HepG2 (cell line): Measurements from ENCODE around the gene SLC2A5. TPM values are rescaled to one million over a fixed set of nuclear protein-coding genes. Genes with fewer than 3 reads are reported as not detected.

Source experiments
- ARNT ChIP-seq: fragments of 450-650 bp; IDR thresholded peaks from 2 replicates; pipeline ENCODE4 v1.6.1; 2017
- BORCS8-MEF2B ChIP-seq: sonication (generic); formaldehyde crosslinking; IDR thresholded peaks from 2 replicates; pipeline ENCODE4 v1.8.0; 2022; ENCODE audit warnings: mild to moderate bottlenecking, missing genetic modification reagents
- ISL2 ChIP-seq: sonication (generic); formaldehyde crosslinking; IDR thresholded peaks from 2 replicates; pipeline ENCODE4 v1.5.0; 2020; ENCODE audit warnings: missing genetic modification reagents
- KLF13 ChIP-seq: sonication (generic); formaldehyde crosslinking; IDR thresholded peaks from 2 replicates; pipeline ENCODE4 v1.4.0; 2020; ENCODE audit warnings: mild to moderate bottlenecking, missing genetic modification reagents
- NFIB ChIP-seq: sonication (generic); formaldehyde crosslinking; IDR thresholded peaks from 2 replicates; pipeline ENCODE4 v1.9.0; 2021; ENCODE audit warnings: missing genetic modification reagents, mild to moderate bottlenecking, borderline replicate concordance
- NR2F2 ChIP-seq: IDR thresholded peaks from 2 replicates; pipeline ENCODE4 v1.6.1; 2012; ENCODE audit warnings: low read depth, inconsistent platforms, borderline replicate concordance
- POLR2A ChIP-seq, 2 experiments: IDR thresholded peaks; 2 replicates each; pipeline ENCODE4 v1.6.1; 2011; ENCODE audit warnings: low read depth in 2 of 2, low read length in 2 of 2, mild to moderate bottlenecking in 1 of 2, moderate library complexity in 1 of 2; ENCODE audit not compliant: insufficient read depth in 1 of 2
- SP1 ChIP-seq, 2 experiments: fragments of 450-650 bp in 1 of 2; sonication (generic) in 1 of 2; formaldehyde crosslinking in 1 of 2; IDR thresholded peaks; 2 replicates each; pipeline versions ENCODE4 v1.4.0 to v1.6.1; 2016 to 2020; ENCODE audit warnings: missing genetic modification reagents in 1 of 2
- U2AF1 ChIP-seq: fragments of 200-400 bp; formaldehyde crosslinking; optimal IDR thresholded peaks from 2 replicates; pipeline ENCODE3; 2017; ENCODE audit warnings: mild to moderate bottlenecking, low read depth, low read length
- ZBTB21 ChIP-seq: sonication (generic); formaldehyde crosslinking; IDR thresholded peaks from 2 replicates; pipeline ENCODE4 v1.4.0; 2020; ENCODE audit warnings: missing genetic modification reagents
- ZNF205 ChIP-seq: IDR thresholded peaks from 2 replicates; pipeline ENCODE4 v1.6.1; 2018; ENCODE audit warnings: missing biosample characterization, missing genetic modification reagents
- ZNF230 ChIP-seq: sonication (generic); formaldehyde crosslinking; IDR thresholded peaks from 2 replicates; pipeline ENCODE4 v1.4.0; 2020; ENCODE audit warnings: mild to moderate bottlenecking, missing genetic modification reagents
- ZNF326 ChIP-seq: sonication (generic); formaldehyde crosslinking; IDR thresholded peaks from 2 replicates; pipeline ENCODE4 v1.4.0; 2020; ENCODE audit warnings: missing genetic modification reagents, borderline replicate concordance
- ZNF33A ChIP-seq: sonication (generic); formaldehyde crosslinking; IDR thresholded peaks from 2 replicates; pipeline ENCODE4 v1.5.1; 2020; ENCODE audit warnings: missing genetic modification reagents, mild to moderate bottlenecking, moderate library complexity, borderline replicate concordance
- ZNF430 ChIP-seq: sonication (generic); formaldehyde crosslinking; IDR thresholded peaks from 2 replicates; pipeline ENCODE4 v1.9.0; 2021; ENCODE audit warnings: mild to moderate bottlenecking, missing genetic modification reagents
- ZNF484 ChIP-seq: sonication (generic); formaldehyde crosslinking; IDR thresholded peaks from 2 replicates; pipeline ENCODE4 v1.5.1; 2020; ENCODE audit warnings: mild to moderate bottlenecking, low read depth, missing genetic modification reagents, borderline replicate concordance
- ZNF550 ChIP-seq: sonication (generic); formaldehyde crosslinking; IDR thresholded peaks from 2 replicates; pipeline ENCODE4 v1.4.0; 2020; ENCODE audit warnings: mild to moderate bottlenecking, missing genetic modification reagents, borderline replicate concordance
- ZNF570 ChIP-seq: sonication (generic); formaldehyde crosslinking; IDR thresholded peaks from 2 replicates; pipeline ENCODE4 v1.4.0; 2020; ENCODE audit warnings: mild to moderate bottlenecking, missing genetic modification reagents, borderline replicate concordance
- ZNF589 ChIP-seq: sonication (generic); formaldehyde crosslinking; conservative IDR thresholded peaks from 2 replicates; pipeline ENCODE4 v1.8.0; 2022; ENCODE audit warnings: mild to moderate bottlenecking, moderate library complexity, missing genetic modification reagents
- ZNF615 ChIP-seq: sonication (generic); formaldehyde crosslinking; IDR thresholded peaks from 2 replicates; pipeline ENCODE4 v1.5.0; 2020; ENCODE audit warnings: mild to moderate bottlenecking, missing genetic modification reagents, borderline replicate concordance
- ZNF773 ChIP-seq: sonication (generic); formaldehyde crosslinking; IDR thresholded peaks from 2 replicates; pipeline ENCODE4 v1.4.0; 2020; ENCODE audit warnings: missing genetic modification reagents, borderline replicate concordance
- ZNF790 ChIP-seq: sonication (generic); formaldehyde crosslinking; IDR thresholded peaks from 2 replicates; pipeline ENCODE4 v1.8.0; 2022; ENCODE audit warnings: missing genetic modification reagents, mild to moderate bottlenecking, borderline replicate concordance
- ZSCAN21 ChIP-seq: sonication (generic); formaldehyde crosslinking; IDR thresholded peaks from 2 replicates; pipeline ENCODE4 v1.8.0; 2022; ENCODE audit warnings: mild to moderate bottlenecking, missing genetic modification reagents, moderate library complexity, borderline replicate concordance
- polyA plus RNA-seq, 8 experiments: library from polyadenylated mRNA; depleted of rRNA in 3 of 8; stranded (reverse) in 7 of 8; unstranded in 1 of 8; fragments of >200 nt; fragmentation: Illumina TruSeq in 4 of 8; extraction: Trizol in 4 of 8; gene quantifications; 2 replicates each; pipeline versions ENCODE4 v1.2.1 to v1.2.3, GENCODE V29; 2011 to 2016; ENCODE audit warnings: low read depth in 4 of 8, missing spikeins in 1 of 8, mixed read lengths in 1 of 8; ENCODE audit not compliant: insufficient read depth in 1 of 8
- total RNA-seq, 5 experiments: library from RNA; depleted of rRNA; stranded (reverse); fragments of >200 nt; fragmentation: Illumina TruSeq; extraction: Trizol; gene quantifications; 2 replicates each; pipeline ENCODE4 v1.2.3, GENCODE V29; 2016; ENCODE audit warnings: low read depth in 1 of 5
- TF ChIP-seq, protein P1 (sequence below): sonication (generic); formaldehyde crosslinking; conservative IDR thresholded peaks from 2 replicates; pipeline ENCODE4 v1.4.0; 2020; ENCODE audit warnings: mild to moderate bottlenecking, missing genetic modification reagents, moderate library complexity
- TF ChIP-seq, protein P2 (sequence below): sonication (generic); formaldehyde crosslinking; IDR thresholded peaks from 2 replicates; pipeline ENCODE4 v1.8.0; 2022; ENCODE audit warnings: mild to moderate bottlenecking, missing genetic modification reagents, moderate library complexity
- TF ChIP-seq, protein P3 (sequence below): sonication (generic); formaldehyde crosslinking; IDR thresholded peaks from 2 replicates; pipeline ENCODE4 v1.8.1; 2023; ENCODE audit warnings: mild to moderate bottlenecking, missing genetic modification reagents

The SLC2A5 gene
- total and polyA plus RNA-seq, 2 of the 13 experiments (the other 11 are each of a cell fraction or from before 2014, with no cell fraction given), result 0.04 to 0.54 TPM

DNA sequence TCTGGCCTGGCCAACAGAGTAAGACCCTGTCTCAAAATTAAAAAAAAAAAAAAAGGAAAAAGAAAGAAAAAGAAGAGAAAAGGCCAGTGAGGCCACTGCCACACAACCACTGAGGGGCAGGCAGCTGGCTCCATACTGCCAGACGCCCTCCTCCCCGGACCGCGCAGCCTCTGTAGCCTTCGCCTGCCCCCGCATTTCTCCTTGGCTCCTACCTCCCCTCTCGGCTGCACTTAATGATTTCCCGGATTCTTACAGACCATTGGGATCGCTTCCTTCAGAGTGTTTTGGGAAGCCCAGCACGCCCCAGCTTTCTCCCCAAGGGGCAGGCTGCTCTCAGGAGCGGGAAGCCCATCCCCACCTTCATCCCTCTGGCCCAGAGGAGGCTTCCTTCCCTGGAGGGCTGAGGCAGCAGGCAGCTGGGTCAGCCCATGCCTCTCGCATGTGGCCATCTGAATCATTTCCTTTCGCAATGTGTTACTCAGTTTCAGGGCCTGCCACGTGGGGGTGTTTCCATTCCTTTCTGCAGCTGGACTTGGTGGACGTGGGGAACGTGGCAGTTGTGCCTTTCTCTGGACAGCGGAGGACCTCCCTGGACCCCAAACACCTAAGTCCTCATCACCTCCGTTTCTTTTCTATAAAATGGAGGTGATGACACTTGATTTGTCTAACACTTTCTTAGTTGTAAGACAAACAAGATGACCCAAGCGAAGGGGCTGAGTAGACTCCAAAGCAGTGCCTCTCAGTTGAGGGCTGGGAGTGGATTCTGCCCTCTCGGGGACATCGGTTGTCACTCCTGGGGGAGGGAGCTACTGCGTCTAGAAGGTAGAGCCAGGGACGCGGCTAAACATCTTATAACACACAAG is 2.3 kb downstream of the SLC2A5 start (continued):
- TF ChIP-seq, protein P1, sequence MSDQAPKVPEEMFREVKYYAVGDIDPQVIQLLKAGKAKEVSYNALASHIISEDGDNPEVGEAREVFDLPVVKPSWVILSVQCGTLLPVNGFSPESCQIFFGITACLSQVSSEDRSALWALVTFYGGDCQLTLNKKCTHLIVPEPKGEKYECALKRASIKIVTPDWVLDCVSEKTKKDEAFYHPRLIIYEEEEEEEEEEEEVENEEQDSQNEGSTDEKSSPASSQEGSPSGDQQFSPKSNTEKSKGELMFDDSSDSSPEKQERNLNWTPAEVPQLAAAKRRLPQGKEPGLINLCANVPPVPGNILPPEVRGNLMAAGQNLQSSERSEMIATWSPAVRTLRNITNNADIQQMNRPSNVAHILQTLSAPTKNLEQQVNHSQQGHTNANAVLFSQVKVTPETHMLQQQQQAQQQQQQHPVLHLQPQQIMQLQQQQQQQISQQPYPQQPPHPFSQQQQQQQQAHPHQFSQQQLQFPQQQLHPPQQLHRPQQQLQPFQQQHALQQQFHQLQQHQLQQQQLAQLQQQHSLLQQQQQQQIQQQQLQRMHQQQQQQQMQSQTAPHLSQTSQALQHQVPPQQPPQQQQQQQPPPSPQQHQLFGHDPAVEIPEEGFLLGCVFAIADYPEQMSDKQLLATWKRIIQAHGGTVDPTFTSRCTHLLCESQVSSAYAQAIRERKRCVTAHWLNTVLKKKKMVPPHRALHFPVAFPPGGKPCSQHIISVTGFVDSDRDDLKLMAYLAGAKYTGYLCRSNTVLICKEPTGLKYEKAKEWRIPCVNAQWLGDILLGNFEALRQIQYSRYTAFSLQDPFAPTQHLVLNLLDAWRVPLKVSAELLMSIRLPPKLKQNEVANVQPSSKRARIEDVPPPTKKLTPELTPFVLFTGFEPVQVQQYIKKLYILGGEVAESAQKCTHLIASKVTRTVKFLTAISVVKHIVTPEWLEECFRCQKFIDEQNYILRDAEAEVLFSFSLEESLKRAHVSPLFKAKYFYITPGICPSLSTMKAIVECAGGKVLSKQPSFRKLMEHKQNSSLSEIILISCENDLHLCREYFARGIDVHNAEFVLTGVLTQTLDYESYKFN (CRISPR knock-in tag), result no peak
- TF ChIP-seq SP1 (IDR thresholded peaks at IDR 0.05) (no peak), SP1 (CRISPR knock-in tag; IDR thresholded peaks at IDR 0.05) (no peak), ZNF615 (no peak), ZNF570 (no peak), NR2F2 (no peak), ZNF484 (CRISPR knock-in tag) (no peak), ZNF230 (CRISPR knock-in tag) (no peak), ZBTB21 (CRISPR knock-in tag) (no peak), ZNF589 (CRISPR knock-in tag) (no peak), ZNF773 (no peak), ISL2 (CRISPR knock-in tag) (no peak), BORCS8-MEF2B (0 out of 2 replicates have a peak, but pooled peaks have one; percentile 28), ZNF33A (CRISPR knock-in tag) (no peak), ZNF790 (CRISPR knock-in tag) (no peak), ZNF550 (CRISPR knock-in tag) (no peak), ZNF326 (CRISPR knock-in tag) (no peak), KLF13 (CRISPR knock-in tag) (no peak), NFIB (CRISPR knock-in tag) (no peak), ARNT (no peak), U2AF1 (no peak), POLR2A (IDR thresholded peaks at IDR 0.05; ENCODE audit: insufficient read depth in 1 of 2, low read depth in 2 of 2, low read length in 2 of 2) (no peak), ZNF205 (no peak), ZSCAN21 (CRISPR knock-in tag) (peak; percentile 51; the same call in 1 of the 2 replicates), ZNF430 (CRISPR knock-in tag) (peak; percentile 85)
- TF ChIP-seq, protein P2, sequence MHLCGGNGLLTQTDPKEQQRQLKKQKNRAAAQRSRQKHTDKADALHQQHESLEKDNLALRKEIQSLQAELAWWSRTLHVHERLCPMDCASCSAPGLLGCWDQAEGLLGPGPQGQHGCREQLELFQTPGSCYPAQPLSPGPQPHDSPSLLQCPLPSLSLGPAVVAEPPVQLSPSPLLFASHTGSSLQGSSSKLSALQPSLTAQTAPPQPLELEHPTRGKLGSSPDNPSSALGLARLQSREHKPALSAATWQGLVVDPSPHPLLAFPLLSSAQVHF, result no peak
- TF ChIP-seq, protein P3, sequence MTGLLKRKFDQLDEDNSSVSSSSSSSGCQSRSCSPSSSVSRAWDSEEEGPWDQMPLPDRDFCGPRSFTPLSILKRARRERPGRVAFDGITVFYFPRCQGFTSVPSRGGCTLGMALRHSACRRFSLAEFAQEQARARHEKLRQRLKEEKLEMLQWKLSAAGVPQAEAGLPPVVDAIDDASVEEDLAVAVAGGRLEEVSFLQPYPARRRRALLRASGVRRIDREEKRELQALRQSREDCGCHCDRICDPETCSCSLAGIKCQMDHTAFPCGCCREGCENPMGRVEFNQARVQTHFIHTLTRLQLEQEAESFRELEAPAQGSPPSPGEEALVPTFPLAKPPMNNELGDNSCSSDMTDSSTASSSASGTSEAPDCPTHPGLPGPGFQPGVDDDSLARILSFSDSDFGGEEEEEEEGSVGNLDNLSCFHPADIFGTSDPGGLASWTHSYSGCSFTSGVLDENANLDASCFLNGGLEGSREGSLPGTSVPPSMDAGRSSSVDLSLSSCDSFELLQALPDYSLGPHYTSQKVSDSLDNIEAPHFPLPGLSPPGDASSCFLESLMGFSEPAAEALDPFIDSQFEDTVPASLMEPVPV (CRISPR knock-in tag), result no peak
